Measurements from ENCODE around the gene ZMYND19.

The ZMYND19 gene

DNA sequence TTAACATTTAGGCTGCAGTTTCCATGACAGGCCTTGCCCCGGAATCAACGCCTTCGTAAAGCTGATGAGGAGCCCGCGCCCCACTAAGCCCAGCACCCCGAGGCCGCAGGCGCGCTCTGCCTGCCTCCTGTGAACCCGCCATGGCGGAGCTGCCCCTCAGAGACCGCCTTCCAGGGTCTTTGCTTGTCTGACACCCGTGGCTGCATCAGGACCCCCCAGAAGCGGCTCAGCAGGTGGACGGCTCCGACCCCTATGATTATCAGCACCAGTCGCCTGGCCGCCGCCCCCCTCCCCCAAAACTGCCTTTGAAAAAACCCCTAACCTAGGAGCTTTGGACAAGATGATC lies 11.1 kb downstream of the ZMYND19 start:
- ChIA-PET CTCF (interaction anchor here (1.1 to 1.8 kb wide), 2 partner anchors 9 to 24 kb away, joined by 6 to 7 read pairs; no protein-coding TSS in a partner anchor), POLR2A (interaction anchor here (1.3 to 2.5 kb wide), 2 partner anchors 26 to 27 kb away, joined by 3 to 6 read pairs; partner anchors contain the start of genes ARRDC1 and MRPL41)
- DNase-seq (ENCODE audit: extremely low spot score), result no peak
- TF ChIP-seq LEF1 (IDR thresholded peaks at IDR 0.05; ENCODE audit: borderline replicate concordance) (no peak), TARDBP (IDR thresholded peaks at IDR 0.05) (no peak), BHLHE40 (IDR thresholded peaks at IDR 0.05; ENCODE audit: borderline replicate concordance) (no peak), ZNF384 (IDR thresholded peaks at IDR 0.05) (no peak), SUZ12 (IDR thresholded peaks at IDR 0.05) (no peak), FOXM1 (IDR thresholded peaks at IDR 0.05; ENCODE audit: borderline replicate concordance) (no peak), CTBP1 (IDR thresholded peaks at IDR 0.05; ENCODE audit: borderline replicate concordance) (no peak), L3MBTL2 (conservative IDR thresholded peaks at IDR 0.05) (no peak), FOXK2 (IDR thresholded peaks at IDR 0.05) (no peak), ELF4 (IDR thresholded peaks at IDR 0.05) (no peak), FOXA1 (IDR thresholded peaks at IDR 0.05) (no peak), NFRKB (IDR thresholded peaks at IDR 0.05) (no peak), ARNT (IDR thresholded peaks at IDR 0.05) (no peak), SP1 (IDR thresholded peaks at IDR 0.05) (no peak), HDGF (IDR thresholded peaks at IDR 0.05; ENCODE audit: borderline replicate concordance) (no peak)
- TF ChIP-seq, protein P1, sequence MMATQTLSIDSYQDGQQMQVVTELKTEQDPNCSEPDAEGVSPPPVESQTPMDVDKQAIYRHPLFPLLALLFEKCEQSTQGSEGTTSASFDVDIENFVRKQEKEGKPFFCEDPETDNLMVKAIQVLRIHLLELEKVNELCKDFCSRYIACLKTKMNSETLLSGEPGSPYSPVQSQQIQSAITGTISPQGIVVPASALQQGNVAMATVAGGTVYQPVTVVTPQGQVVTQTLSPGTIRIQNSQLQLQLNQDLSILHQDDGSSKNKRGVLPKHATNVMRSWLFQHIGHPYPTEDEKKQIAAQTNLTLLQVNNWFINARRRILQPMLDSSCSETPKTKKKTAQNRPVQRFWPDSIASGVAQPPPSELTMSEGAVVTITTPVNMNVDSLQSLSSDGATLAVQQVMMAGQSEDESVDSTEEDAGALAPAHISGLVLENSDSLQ (IDR thresholded peaks at IDR 0.05), result no peak

GRCh38 chr9:137578518-137579258 lies 11.6 kb downstream of the ZMYND19 start, which contains the start of gene DPH7:
TSS of gene DPH7 (minus strand) at chr9:137578925. CDS start at chr9:137578777, 148 bp downstream.
- TF ChIP-seq ARNT (IDR thresholded peaks at IDR 0.05) (0 out of 2 replicates have a peak, but pooled peaks have one; percentile 34), SP1 (IDR thresholded peaks at IDR 0.05) (no peak)
- DNase-seq (ENCODE audit: extremely low spot score), result peak; percentile 97
- ChIA-PET POLR2A (interaction anchor here (1.3 to 2.5 kb wide), 3 partner anchors 12 to 27 kb away, joined by 3 to 9 read pairs (median 6); partner anchors contain the start of genes ARRDC1, MRPL41 and ZMYND19), CTCF (interaction anchor here (1.1 to 1.8 kb wide), 2 partner anchors 9 to 24 kb away, joined by 6 to 7 read pairs; no protein-coding TSS in a partner anchor)

DNA sequence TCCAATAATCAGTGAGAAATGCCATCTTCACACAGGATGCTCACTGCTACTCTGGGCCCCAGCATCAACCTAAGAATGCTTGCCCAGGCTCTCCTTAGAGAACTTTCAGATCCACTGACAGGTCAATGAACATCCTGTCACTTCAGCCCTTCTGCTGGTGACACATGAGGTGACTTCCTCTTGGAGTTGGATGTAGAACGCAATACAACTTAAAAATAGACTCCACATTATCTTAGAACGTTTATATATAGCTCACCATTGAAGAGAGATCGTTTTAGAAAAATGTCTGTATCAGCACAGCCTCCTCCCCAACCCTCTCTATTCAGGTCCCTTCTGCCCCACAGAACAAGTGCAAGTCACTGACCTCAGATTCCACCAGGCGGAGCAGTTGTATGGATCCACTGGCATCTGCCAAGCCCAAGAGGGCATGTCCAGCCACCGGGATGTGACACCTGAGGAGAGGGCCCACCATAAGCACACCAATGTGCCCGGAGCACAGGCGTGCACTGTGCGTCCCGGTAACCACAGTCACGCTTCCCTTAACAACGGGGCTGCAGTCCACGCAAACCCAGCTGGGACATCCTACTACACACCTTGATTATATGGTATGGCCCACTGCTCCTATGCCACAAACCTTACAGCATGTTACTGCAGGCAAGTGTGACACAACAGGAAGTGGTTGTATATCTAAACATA lies 14.4 kb downstream of the ZMYND19 start:
- TF ChIP-seq BHLHE40 (IDR thresholded peaks at IDR 0.05; ENCODE audit: borderline replicate concordance) (no peak), LEF1 (IDR thresholded peaks at IDR 0.05; ENCODE audit: borderline replicate concordance) (no peak), HDGF (IDR thresholded peaks at IDR 0.05; ENCODE audit: borderline replicate concordance) (no peak), SUZ12 (IDR thresholded peaks at IDR 0.05) (no peak), L3MBTL2 (conservative IDR thresholded peaks at IDR 0.05) (no peak), FOXA1 (IDR thresholded peaks at IDR 0.05) (no peak), ZNF384 (IDR thresholded peaks at IDR 0.05) (no peak), NFRKB (IDR thresholded peaks at IDR 0.05) (no peak), FOXM1 (IDR thresholded peaks at IDR 0.05; ENCODE audit: borderline replicate concordance) (no peak), SP1 (IDR thresholded peaks at IDR 0.05) (no peak), CTBP1 (IDR thresholded peaks at IDR 0.05; ENCODE audit: borderline replicate concordance) (no peak), ARNT (IDR thresholded peaks at IDR 0.05) (no peak), ELF4 (IDR thresholded peaks at IDR 0.05) (no peak), TARDBP (IDR thresholded peaks at IDR 0.05) (no peak), FOXK2 (IDR thresholded peaks at IDR 0.05) (no peak)
- TF ChIP-seq, protein P1 (IDR thresholded peaks at IDR 0.05), result no peak
- CTCF ChIA-PET, result no interaction called here
- POLR2A ChIA-PET, result no interaction called here
- DNase-seq (ENCODE audit: extremely low spot score), result no peak

DNA sequence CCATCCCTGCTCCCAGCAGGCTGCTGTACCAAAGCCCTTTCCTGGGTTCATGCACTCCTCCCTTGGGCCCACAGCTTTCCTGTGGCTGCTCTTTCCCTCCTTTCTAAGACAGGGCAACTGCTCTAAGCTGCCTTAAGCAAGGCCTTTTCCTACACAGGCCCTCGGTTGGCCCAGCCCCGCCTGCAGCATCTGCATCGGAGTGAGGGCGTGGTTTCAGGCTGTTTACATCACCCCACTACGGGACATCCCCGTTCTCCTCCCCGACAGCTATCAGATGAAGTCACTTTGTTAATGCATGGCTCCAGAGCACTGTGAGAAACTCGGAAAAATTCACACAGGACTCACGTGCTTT lies 15.0 kb downstream of the ZMYND19 start:
- DNase-seq (ENCODE audit: extremely low spot score), result no peak
- ChIA-PET POLR2A (no interaction called here), CTCF (no interaction called here)
- no peak for TF ChIP-seq FOXK2 (IDR thresholded peaks at IDR 0.05)
- TF ChIP-seq TARDBP (IDR thresholded peaks at IDR 0.05), result no peak
- no peak for TF ChIP-seq LEF1 (IDR thresholded peaks at IDR 0.05; ENCODE audit: borderline replicate concordance)
- TF ChIP-seq FOXA1 (IDR thresholded peaks at IDR 0.05), result no peak
- no peak for TF ChIP-seq FOXM1 (IDR thresholded peaks at IDR 0.05; ENCODE audit: borderline replicate concordance)
- no peak for TF ChIP-seq SP1 (IDR thresholded peaks at IDR 0.05)

DNA sequence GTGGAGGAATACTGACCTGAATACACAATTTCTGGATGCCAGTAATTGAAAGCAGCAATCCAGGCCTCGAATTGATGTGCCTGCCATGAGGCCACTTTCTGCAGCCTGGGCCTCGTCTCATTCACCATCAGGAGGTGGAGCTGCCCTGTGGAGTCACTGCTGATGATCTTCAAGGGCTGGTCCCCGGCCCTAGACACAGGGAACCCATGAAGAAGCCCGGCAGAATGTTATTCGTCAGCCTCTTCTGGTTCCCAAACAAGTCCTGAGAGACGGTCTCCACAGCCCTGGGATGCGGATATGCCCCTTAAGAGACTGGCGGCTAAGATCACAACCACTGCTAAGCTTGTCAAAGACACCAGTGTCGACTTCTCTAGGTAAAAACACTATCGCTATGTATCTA lies 16.1 kb downstream of the ZMYND19 start:
- ChIA-PET CTCF (no interaction called here), POLR2A (no interaction called here)
- no peak for DNase-seq (ENCODE audit: extremely low spot score)
- TF ChIP-seq L3MBTL2 (conservative IDR thresholded peaks at IDR 0.05), result no peak
- TF ChIP-seq TARDBP (IDR thresholded peaks at IDR 0.05), result no peak
- no peak for TF ChIP-seq SP1 (IDR thresholded peaks at IDR 0.05)
- no peak for TF ChIP-seq FOXM1 (IDR thresholded peaks at IDR 0.05; ENCODE audit: borderline replicate concordance)
- TF ChIP-seq FOXK2 (IDR thresholded peaks at IDR 0.05), result no peak
- TF ChIP-seq CTBP1 (IDR thresholded peaks at IDR 0.05; ENCODE audit: borderline replicate concordance), result no peak
- TF ChIP-seq FOXA1 (IDR thresholded peaks at IDR 0.05), result no peak
- TF ChIP-seq LEF1 (IDR thresholded peaks at IDR 0.05; ENCODE audit: borderline replicate concordance), result no peak
- TF ChIP-seq ELF4 (IDR thresholded peaks at IDR 0.05), result no peak
- no peak for TF ChIP-seq NFRKB (IDR thresholded peaks at IDR 0.05)
- no peak for TF ChIP-seq ARNT (IDR thresholded peaks at IDR 0.05)
- no peak for TF ChIP-seq SUZ12 (IDR thresholded peaks at IDR 0.05)
- TF ChIP-seq ZNF384 (IDR thresholded peaks at IDR 0.05), result no peak
- TF ChIP-seq BHLHE40 (IDR thresholded peaks at IDR 0.05; ENCODE audit: borderline replicate concordance), result no peak
- no peak for TF ChIP-seq HDGF (IDR thresholded peaks at IDR 0.05; ENCODE audit: borderline replicate concordance)
- TF ChIP-seq, protein P1 (IDR thresholded peaks at IDR 0.05), result no peak

Measured in HEK293T (cell line).